ENCODE results near the gene NEB.

DNA sequence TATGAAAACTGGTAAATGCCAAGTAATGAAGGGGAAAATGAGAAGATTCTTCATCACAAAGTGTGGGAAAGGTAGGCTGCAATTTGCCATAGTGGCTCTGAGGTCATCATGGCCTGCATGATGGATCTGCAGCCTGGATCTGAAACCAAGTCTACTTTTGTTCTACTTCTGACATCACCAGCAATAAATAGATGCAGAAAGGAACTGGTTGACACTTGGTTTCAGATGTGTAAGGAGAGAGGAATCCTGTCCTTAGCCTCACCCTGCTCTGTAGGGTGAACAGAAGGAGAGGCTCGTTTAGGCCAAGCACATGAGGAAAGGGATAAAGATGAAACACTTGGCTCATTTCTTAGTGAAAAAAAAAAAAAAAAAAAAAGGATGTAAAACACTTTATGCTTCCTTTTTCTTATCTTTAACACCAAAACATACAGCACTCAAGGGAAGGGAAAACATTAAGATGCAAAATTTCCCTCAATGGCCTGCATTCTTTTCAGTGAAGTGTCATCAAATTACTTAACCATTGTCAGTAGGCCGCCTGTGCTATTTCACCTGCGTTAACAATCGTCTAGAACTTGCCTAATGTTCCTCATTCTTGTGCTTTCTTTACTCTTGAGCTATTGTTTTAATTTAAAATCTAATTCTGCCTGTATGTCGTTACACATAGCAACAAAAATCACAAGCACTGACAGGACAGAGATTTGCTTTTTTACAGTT, 3.9 kb downstream of the NEB start:
- TF ChIP-seq, protein P1, sequence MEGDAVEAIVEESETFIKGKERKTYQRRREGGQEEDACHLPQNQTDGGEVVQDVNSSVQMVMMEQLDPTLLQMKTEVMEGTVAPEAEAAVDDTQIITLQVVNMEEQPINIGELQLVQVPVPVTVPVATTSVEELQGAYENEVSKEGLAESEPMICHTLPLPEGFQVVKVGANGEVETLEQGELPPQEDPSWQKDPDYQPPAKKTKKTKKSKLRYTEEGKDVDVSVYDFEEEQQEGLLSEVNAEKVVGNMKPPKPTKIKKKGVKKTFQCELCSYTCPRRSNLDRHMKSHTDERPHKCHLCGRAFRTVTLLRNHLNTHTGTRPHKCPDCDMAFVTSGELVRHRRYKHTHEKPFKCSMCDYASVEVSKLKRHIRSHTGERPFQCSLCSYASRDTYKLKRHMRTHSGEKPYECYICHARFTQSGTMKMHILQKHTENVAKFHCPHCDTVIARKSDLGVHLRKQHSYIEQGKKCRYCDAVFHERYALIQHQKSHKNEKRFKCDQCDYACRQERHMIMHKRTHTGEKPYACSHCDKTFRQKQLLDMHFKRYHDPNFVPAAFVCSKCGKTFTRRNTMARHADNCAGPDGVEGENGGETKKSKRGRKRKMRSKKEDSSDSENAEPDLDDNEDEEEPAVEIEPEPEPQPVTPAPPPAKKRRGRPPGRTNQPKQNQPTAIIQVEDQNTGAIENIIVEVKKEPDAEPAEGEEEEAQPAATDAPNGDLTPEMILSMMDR (IDR thresholded peaks at IDR 0.05 in 8 of 11, conservative IDR thresholded peaks at IDR 0.05 in 3 of 11), result no peak
- no peak for TF ChIP-seq POLR2AphosphoS5 (IDR thresholded peaks at IDR 0.05)

All from spleen (tissue), 7 donors.